ENCODE data around the gene DERL3. TPM values are rescaled to one million over a fixed set of nuclear protein-coding genes. Genes with fewer than 3 reads are reported as not detected.

Gene DERL3
- polyA plus RNA-seq, 5 donors: 3.5 to 5.3 (median 3.9) TPM

DNA sequence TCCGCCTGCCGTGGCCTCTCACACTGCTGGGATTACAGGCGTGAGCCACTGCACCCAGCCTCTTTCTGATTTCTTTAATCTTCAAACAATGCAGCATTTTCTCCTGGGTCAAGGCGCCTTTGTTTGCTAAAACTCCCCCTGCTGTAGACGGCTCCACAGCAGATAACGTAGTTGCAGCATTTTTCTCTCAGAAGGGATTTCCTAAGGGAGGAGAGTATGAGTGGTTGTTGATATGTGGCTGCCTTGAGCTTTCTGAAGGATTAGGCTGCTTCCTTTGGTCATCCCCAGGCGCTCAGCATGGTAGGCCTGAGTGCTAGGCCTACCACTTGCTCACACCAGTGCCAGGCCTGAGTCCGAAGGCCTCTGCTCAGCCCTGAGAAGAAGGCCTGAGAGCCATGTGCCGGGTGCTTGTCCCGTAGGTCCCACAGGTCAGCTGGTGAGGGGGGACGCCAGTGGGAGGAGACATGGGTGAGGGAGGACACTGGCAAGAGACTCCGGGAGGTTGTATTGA lies 34.0 kb downstream of the DERL3 start:
- DNase-seq: no peak

- DNase-seq: no peak
These were observed 35.6 kb downstream of the DERL3 start for GRCh38 chr22:23803001-23803819.

GRCh38 chr22:23801886-23802377 lies 36.9 kb downstream of the DERL3 start:
- DNase-seq: no peak

DNA sequence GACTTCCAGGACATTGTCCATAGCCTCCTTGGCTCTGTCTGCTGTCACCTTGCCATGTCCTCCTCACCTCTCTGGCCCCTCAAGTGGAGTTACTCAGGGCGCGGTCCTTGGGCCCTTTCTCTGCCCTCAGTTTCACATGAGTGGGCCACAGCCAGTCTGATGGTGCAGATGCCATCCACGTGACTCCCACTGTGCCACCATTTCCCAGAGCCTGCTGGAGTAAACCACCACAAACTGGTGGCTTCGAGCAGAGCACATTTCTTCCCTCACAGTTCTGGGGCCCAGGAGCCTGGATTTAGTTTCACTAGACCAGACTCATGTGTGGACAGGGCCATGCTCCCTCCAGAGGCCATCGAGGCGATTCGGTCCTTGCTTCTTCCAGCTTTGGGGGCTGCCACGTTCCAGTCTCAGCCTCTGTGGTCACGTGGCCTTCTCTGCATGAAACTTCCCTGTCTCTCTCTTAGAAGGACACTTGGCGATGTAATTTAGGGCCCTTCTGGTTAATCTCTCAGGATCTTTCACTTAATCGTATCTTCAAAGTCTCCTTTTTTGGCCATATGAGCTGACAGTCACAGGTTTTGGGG lies 37.5 kb downstream of the DERL3 start:
- DNase-seq: no peak

DNA sequence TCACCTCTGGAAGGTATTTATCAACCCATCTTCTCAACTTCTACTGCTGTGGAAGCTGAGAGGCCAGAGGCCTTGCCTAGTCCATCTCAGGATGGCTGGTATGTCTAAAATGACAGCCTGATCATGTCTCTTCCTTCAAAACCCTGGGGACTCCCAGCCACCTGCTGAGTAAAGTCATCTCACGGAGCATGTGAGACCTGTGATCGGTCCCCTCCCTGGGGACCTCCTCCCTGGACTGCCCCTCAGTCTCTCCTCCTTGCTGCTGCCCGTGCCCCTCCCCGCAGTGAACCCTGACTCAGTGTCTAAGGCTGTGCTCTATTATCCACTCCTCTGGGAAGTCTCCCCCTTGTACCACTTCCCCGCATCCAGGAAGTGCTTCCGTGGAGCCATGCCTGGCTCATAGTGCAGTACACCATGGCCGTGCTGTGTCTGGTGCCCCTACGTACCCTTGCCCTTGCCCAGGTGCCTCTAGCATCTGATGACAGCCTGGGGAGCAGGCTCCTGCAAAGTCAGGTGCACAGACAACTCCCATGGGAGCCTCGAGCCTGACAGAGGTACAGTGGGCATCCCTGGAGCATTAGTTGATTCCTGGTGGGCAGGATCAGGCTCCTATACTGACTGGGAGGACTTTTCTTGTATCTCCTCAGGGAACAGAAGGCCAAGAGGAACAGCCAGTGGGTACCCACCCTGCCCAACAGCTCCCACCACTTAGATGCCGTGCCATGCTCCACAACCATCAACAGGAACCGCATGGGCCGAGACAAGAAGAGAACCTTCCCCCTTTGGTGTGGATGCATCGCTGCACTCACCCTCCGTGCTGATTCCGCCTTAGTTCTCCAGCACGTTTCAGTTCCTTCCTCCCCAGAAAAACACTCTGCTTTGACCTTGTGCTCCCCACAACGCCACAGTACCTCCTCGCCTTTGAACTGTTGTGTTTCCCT lies 38.2 kb downstream of the DERL3 start:
- no peak for DNase-seq

GRCh38 chr22:23796461-23796860 lies 42.3 kb downstream of the DERL3 start:
- no peak for DNase-seq

DNA sequence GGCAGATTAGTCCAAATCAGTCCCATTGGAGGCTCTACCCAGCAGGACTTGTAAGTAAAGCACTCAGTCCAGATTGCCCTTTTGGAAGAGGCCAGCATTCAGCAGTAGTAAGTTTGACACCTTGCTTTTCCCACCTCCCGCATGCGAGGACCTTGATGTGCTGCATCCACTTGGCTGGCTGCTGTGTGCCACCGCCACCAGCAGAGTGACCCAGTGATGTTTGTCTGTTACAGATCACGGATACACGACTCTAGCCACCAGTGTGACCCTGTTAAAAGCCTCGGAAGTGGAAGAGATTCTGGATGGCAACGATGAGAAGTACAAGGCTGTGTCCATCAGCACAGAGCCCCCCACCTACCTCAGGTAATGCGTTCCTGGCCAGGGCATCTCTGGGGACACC lies 45.5 kb downstream of the DERL3 start:
- DNase-seq: no peak

GRCh38 chr22:23791738-23792645 lies 46.8 kb downstream of the DERL3 start:
- no peak for DNase-seq

DNA sequence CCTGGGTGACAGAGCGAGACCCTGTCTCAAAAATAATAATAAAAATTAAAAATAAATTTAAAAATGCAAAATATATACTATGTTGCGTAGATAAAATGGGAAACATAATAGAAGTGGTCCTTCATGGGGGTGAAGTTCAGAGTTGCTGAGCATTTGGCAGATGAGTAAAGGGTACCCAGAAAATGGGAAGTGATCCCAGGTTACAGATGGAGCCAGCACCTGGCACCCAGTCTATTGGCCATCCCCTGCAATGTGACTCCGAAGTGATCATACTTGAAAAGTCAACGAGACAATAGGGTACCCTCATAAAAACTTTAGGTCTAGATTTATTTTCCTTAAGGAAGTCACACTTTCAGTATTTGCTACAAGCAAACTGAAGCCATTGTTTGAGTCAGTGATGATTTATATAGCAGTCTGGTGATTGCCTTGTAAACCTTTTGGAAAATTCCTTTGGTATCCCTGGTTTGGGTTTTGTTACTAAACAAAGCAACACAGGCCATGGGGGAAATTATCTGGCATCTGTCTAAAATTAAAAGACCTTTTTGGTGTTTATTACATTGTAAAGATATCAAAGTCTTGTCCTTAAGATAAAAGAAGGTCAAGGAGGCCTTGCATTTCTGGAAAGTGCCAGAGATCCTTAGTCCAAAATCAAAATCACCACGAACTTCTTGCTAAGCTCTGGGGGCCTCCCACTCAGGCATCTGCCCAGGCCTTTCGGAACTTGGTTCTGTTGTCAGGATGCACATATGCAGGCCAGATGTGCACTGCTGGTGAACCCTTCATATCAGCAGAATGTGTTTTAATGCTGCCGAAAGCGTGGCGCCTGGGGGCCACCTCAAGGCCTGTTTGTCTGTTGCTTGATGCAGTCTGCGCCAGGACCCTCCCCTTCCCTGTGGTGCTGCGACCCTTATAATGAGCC lies 47.7 kb downstream of the DERL3 start:
- no peak for DNase-seq

- DNase-seq: no peak
These were observed 49.2 kb downstream of the DERL3 start for GRCh38 chr22:23789638-23790037.

DNA sequence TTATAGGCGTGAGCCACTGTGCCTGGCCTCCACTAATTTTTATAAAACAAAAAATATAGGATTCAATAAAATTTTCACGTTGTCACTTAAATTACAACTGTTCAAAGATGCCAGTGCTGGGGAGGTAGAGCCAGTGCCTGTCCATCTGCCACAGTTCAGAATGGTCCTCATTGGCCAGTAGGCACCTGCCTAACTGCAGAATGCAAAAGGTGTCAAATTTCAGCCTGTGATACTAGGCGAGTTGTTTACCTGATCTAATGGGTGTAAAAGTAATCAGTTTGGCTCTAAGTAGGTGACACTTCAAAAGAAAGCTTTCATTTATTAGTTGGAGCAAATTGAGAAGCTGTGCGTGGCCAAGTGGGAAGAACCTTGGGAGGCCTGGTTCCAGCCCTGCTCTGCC lies 49.7 kb downstream of the DERL3 start:
- no peak for DNase-seq

DNA sequence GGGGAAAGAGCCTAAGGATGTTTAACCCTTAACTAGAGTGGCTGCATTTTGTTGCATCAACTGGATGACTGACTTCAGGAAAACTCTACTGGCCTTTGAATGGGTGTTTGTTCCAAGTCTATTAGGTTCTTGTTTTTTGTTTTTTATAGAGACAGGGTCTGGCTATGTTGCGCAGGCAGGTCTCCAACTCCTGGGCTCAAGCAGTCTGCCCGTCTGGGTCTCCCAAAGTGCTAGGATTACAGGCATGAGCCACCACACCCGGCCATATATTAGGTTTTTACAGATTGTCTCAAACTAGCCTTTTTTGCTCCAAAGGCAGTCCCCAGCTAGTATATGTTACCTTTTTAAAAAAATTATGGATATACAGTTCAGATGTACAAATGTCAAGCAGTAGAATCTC lies 50.9 kb downstream of the DERL3 start:
- DNase-seq: no peak

DNA sequence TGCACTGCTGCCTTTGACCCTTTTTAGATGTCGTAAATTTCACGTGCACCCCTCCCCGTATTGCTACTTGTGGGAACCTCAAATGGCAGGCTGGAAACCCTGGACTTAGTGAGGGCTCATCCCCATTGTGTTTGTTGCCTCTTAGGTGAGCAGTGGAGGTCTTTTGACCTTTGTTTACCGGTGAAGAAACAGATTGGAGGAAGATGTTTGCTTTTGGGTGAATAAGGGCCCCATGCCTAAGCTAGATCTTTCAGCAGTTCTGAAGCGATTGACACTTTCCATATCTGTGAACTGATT lies 51.3 kb downstream of the DERL3 start:
- DNase-seq: no peak

- peak; percentile 91 to 92 for DNase-seq
These were observed 51.8 kb downstream of the DERL3 start, which contains the start of gene SMARCB1 for GRCh38 chr22:23786752-23787599. TSS of gene SMARCB1 (plus strand) at chr22:23786966. CDS start at chr22:23787170, 204 bp downstream.

- no peak for DNase-seq
These were observed 52.5 kb downstream of the DERL3 start for GRCh38 chr22:23786261-23786710.

All from right lung (tissue), 5 donors.